ENCODE measurements around the gene FTO. TPM values are rescaled to one million over a fixed set of nuclear protein-coding genes. Genes with fewer than 3 reads are reported as not detected.

Gene FTO
- total and polyA plus RNA-seq, 3 donors from 2014 or later = 32.4 to 64.7 (median 50.3) TPM

- no peak for DNase-seq
- Histone ChIP-seq H3K4me3 (no peak overlapping the region), H3K36me3 (ENCODE audit: low read depth, missing control alignments) (no peaks in the 10 kb centered on the region), H3K9me3 (no peaks in the 10 kb centered on the region), H3K27ac (no peak overlapping the region), H3K4me1 (no peaks in the 10 kb centered on the region), H3K27me3 (no peaks in the 10 kb centered on the region)
- no peak for TF ChIP-seq CTCF (IDR thresholded peaks at IDR 0.05)
- TF ChIP-seq POLR2A (IDR thresholded peaks at IDR 0.05) = no peak
- intact Hi-C loops (cut with DNase I; ENCODE audit: low total_unique reads) = no loop called here
These were observed 425.9 kb downstream of the FTO start for GRCh38 chr16:54129810-54130209.

GRCh38 chr16:54135361-54136275, 431.7 kb downstream of the FTO start:
- Histone ChIP-seq H3K9me3 (no peaks in the 10 kb centered on the region), H3K4me3 (no peak overlapping the region), H3K27me3 (no peaks in the 10 kb centered on the region), H3K27ac (no peak overlapping the region), H3K4me1 (no peaks in the 10 kb centered on the region), H3K36me3 (ENCODE audit: low read depth, missing control alignments) (no peaks in the 10 kb centered on the region)
- intact Hi-C loops (cut with DNase I; ENCODE audit: low total_unique reads) = no loop called here
- DNase-seq = no peak
- TF ChIP-seq POLR2A (IDR thresholded peaks at IDR 0.05) (no peak), CTCF (IDR thresholded peaks at IDR 0.05) (no peak)
- 67 to 74% methylated on average over 5 of the region's 5 CpGs for WGBS, 2 donors

GRCh38 chr16:54136276-54136625, 432.3 kb downstream of the FTO start:
- 80 to 82% methylated on average over 2 of the region's 2 CpGs for WGBS, 2 donors
- no peak overlapping the region for H3K27ac ChIP-seq
- no peak for TF ChIP-seq CTCF (IDR thresholded peaks at IDR 0.05)
- no peak for TF ChIP-seq POLR2A (IDR thresholded peaks at IDR 0.05)
- no peaks in the 10 kb centered on the region for H3K4me1 ChIP-seq
- no peaks in the 10 kb centered on the region for H3K27me3 ChIP-seq
- H3K9me3 ChIP-seq = no peaks in the 10 kb centered on the region
- no peak overlapping the region for H3K4me3 ChIP-seq
- no peaks in the 10 kb centered on the region for H3K36me3 ChIP-seq (ENCODE audit: low read depth, missing control alignments)
- no peak for DNase-seq
- intact Hi-C loops (cut with DNase I; ENCODE audit: low total_unique reads) = no loop called here

GRCh38 chr16:54140057-54140787, 436.3 kb downstream of the FTO start:
- WGBS, 2 donors = 66% methylated on average over 4 of the region's 4 CpGs
- peak; percentile 29 for DNase-seq
- H3K27me3 ChIP-seq = no peaks in the 10 kb centered on the region

More at GRCh38 chr16:54140057-54140787, 436.3 kb downstream of the FTO start:
- TF ChIP-seq CTCF (IDR thresholded peaks at IDR 0.05) (no peak), POLR2A (IDR thresholded peaks at IDR 0.05) (no peak)
- no peak overlapping the region for H3K4me3 ChIP-seq
- H3K4me1 ChIP-seq = no peaks in the 10 kb centered on the region
- H3K36me3 ChIP-seq (ENCODE audit: low read depth, missing control alignments) = no peaks in the 10 kb centered on the region
- no peak overlapping the region for H3K27ac ChIP-seq
- intact Hi-C loops (cut with DNase I; ENCODE audit: low total_unique reads) = no loop called here
- H3K9me3 ChIP-seq = no peaks in the 10 kb centered on the region

Measured in testis (tissue), 3 donors.